ENCODE data around the gene ZNF562.

GRCh38 chr19:9615844-9616243, 59.1 kb downstream of the ZNF562 start:
- TF ChIP-seq CTCF (IDR thresholded peaks at IDR 0.05) (no peak), POLR2A (IDR thresholded peaks at IDR 0.05) (no peak)
